Stimulated activated CD4-positive, alpha-beta T cell treated with anti-CD3 and anti-CD28 coated beads, Interleukin-1b, Interleukin-23, amount 100 ng/mL, for 48 hours (primary cell): ENCODE data around the gene HDAC7.

ENCODE experiments used
- DNase-seq: peaks from one replicate; pipeline ENCODE4 v3.0.0-alpha.2; 2020

The HDAC7 gene

GRCh38 chr12:47791874-47792273 lies 27.8 kb downstream of the HDAC7 start:
- no peak for DNase-seq

GRCh38 chr12:47791351-47791746 lies 28.4 kb downstream of the HDAC7 start:
- no peak for DNase-seq

GRCh38 chr12:47790676-47791350 lies 28.9 kb downstream of the HDAC7 start:
- DNase-seq: no peak

GRCh38 chr12:47789712-47790489 lies 29.8 kb downstream of the HDAC7 start:
- DNase-seq: no peak

GRCh38 chr12:47789141-47789540 lies 30.6 kb downstream of the HDAC7 start:
- no peak for DNase-seq

GRCh38 chr12:47787596-47788319 lies 31.9 kb downstream of the HDAC7 start:
- no peak for DNase-seq

GRCh38 chr12:47786662-47787280 lies 32.9 kb downstream of the HDAC7 start:
- DNase-seq: no peak

- DNase-seq: no peak
Measured at GRCh38 chr12:47785887-47786661, 33.6 kb downstream of the HDAC7 start.

GRCh38 chr12:47785036-47785886 lies 34.4 kb downstream of the HDAC7 start:
- no peak for DNase-seq

GRCh38 chr12:47783821-47784819 lies 35.6 kb downstream of the HDAC7 start:
- no peak for DNase-seq

- no peak for DNase-seq
Measured at GRCh38 chr12:47783024-47783755, 36.5 kb downstream of the HDAC7 start.

- no peak for DNase-seq
Measured at GRCh38 chr12:47782372-47782770, 37.3 kb downstream of the HDAC7 start.

- no peak for DNase-seq
Measured at GRCh38 chr12:47781479-47782371, 38.0 kb downstream of the HDAC7 start.

- no peak for DNase-seq
Measured at GRCh38 chr12:47779943-47780504, 39.7 kb downstream of the HDAC7 start.

- peak; percentile 90 for DNase-seq
Measured at GRCh38 chr12:47779301-47779942, 40.3 kb downstream of the HDAC7 start.

- DNase-seq: no peak
Measured at GRCh38 chr12:47778881-47779280, 40.8 kb downstream of the HDAC7 start.

GRCh38 chr12:47777741-47778558 lies 41.8 kb downstream of the HDAC7 start:
- DNase-seq: no peak
